ENCODE measurements around the gene ZCCHC24. TPM values are rescaled to one million over a fixed set of nuclear protein-coding genes. Genes with fewer than 3 reads are reported as not detected.
A peak's percentile ranks its signal among the peaks of the same experiment; 100 is the strongest.

The ZCCHC24 gene
- total RNA-seq, 3 donors from 2014 or later (not counting 1 experiment from before 2014, with no cell fraction given), result 2.8 to 4.0 (median 3.6) TPM

GRCh38 chr10:79346012-79346340 lies 99.4 kb downstream of the ZCCHC24 start:
- Histone ChIP-seq H3K9me3 (ENCODE audit: control insufficient read depth, insufficient read depth, low read length) (no peaks in the 10 kb centered on the region), H3K4me1 (ENCODE audit: control insufficient read depth, insufficient read depth, low read length) (peaks cover 38% of the 10 kb centered on the region), H3K27me3 (ENCODE audit: control insufficient read depth, insufficient read depth, low read length) (no peaks in the 10 kb centered on the region), H3K27ac (ENCODE audit: low read length) (no peak overlapping the region), H3K36me3 (ENCODE audit: control insufficient read depth, insufficient read depth, low read length) (peaks cover 18% of the 10 kb centered on the region), H3K4me3 (ENCODE audit: low read length) (no peak overlapping the region)
- no peak overlapping the region for H3K4me3 Mint-ChIP-seq
- H3K4me1 Mint-ChIP-seq, result peaks cover 17 to 44% of the 10 kb centered on the region in 2 donors
- intact Hi-C loops (cut with micrococcal nuclease), result no loop called here
- ATAC-seq, result no peak
- no peak for DNase-seq
- no peak for TF ChIP-seq CTCF (IDR thresholded peaks at IDR 0.05)
- no peaks in the 10 kb centered on the region for H3K9me3 Mint-ChIP-seq
- WGBS (ENCODE audit: insufficient coverage), result 91% methylated on average over 2 of the region's 2 CpGs
- H3K27me3 Mint-ChIP-seq (ENCODE audit: low read depth in 2 of 2), result no peaks in the 10 kb centered on the region
- H3K36me3 Mint-ChIP-seq, result no peaks in the 10 kb centered on the region
- no peak overlapping the region for H3K27ac Mint-ChIP-seq

- H3K9me3 ChIP-seq (ENCODE audit: control insufficient read depth, insufficient read depth, low read length), result no peaks in the 10 kb centered on the region
- no peak for ATAC-seq
- Mint-ChIP-seq H3K27ac (no peak overlapping the region), H3K36me3 (no peaks in the 10 kb centered on the region), H3K4me1 (peaks cover 17 to 44% of the 10 kb centered on the region in 2 donors), H3K9me3 (no peaks in the 10 kb centered on the region), H3K27me3 (ENCODE audit: low read depth in 2 of 2) (no peaks in the 10 kb centered on the region), H3K4me3 (no peak overlapping the region)
- H3K36me3 ChIP-seq (ENCODE audit: control insufficient read depth, insufficient read depth, low read length), result peaks cover 12% of the 10 kb centered on the region
- intact Hi-C loops (cut with micrococcal nuclease), result no loop called here
- DNase-seq, result no peak
- 94% methylated on average over 5 of the region's 5 CpGs for WGBS (ENCODE audit: insufficient coverage)
- no peak overlapping the region for H3K27ac ChIP-seq (ENCODE audit: low read length)
- no peaks in the 10 kb centered on the region for H3K27me3 ChIP-seq (ENCODE audit: control insufficient read depth, insufficient read depth, low read length)
- peaks cover 38% of the 10 kb centered on the region for H3K4me1 ChIP-seq (ENCODE audit: control insufficient read depth, insufficient read depth, low read length)
- H3K4me3 ChIP-seq (ENCODE audit: low read length), result no peak overlapping the region
- no peak for TF ChIP-seq CTCF (IDR thresholded peaks at IDR 0.05)
Observed at GRCh38 chr10:79345241-79346011, 100.0 kb downstream of the ZCCHC24 start.

GRCh38 chr10:79344502-79345195 lies 100.8 kb downstream of the ZCCHC24 start:
- TF ChIP-seq CTCF (IDR thresholded peaks at IDR 0.05), result no peak
- H3K27ac Mint-ChIP-seq, result no peak overlapping the region
- Histone ChIP-seq H3K4me3 (ENCODE audit: low read length) (no peak overlapping the region), H3K4me1 (ENCODE audit: control insufficient read depth, insufficient read depth, low read length) (peaks cover 35% of the 10 kb centered on the region), H3K27ac (ENCODE audit: low read length) (no peak overlapping the region), H3K27me3 (ENCODE audit: control insufficient read depth, insufficient read depth, low read length) (no peaks in the 10 kb centered on the region), H3K36me3 (ENCODE audit: control insufficient read depth, insufficient read depth, low read length) (peaks cover 5% of the 10 kb centered on the region), H3K9me3 (ENCODE audit: control insufficient read depth, insufficient read depth, low read length) (no peaks in the 10 kb centered on the region)
- no peaks in the 10 kb centered on the region for H3K27me3 Mint-ChIP-seq (ENCODE audit: low read depth in 2 of 2)
- H3K9me3 Mint-ChIP-seq, result no peaks in the 10 kb centered on the region
- DNase-seq (peak in 1 of 2 donors; percentile 6), ATAC-seq (no peak)
- intact Hi-C loops (cut with micrococcal nuclease), result no loop called here
- H3K4me1 Mint-ChIP-seq, result peaks cover 14 to 39% of the 10 kb centered on the region in 2 donors
- H3K36me3 Mint-ChIP-seq, result no peaks in the 10 kb centered on the region
- no peak overlapping the region for H3K4me3 Mint-ChIP-seq
- 96% methylated on average over 3 of the region's 3 CpGs for WGBS (ENCODE audit: insufficient coverage)

All from natural killer cell (primary cell).